H1 (cell line): ENCODE data around the gene RAG2. TPM values are rescaled to one million over a fixed set of nuclear protein-coding genes. Genes with fewer than 3 reads are reported as not detected.

Source experiments
- CTCF ChIA-PET: fragments of 300-600 bp; sonication (Branson Sonifier 250); formaldehyde crosslinking; loops from one replicate; lab custom pipeline; 2021; ENCODE audit not compliant: partially characterized antibody; lab: Charles Lee
- POLR2A ChIA-PET: fragments of 300-600 bp; sonication (Branson Sonifier 250); formaldehyde crosslinking; loops from one replicate; lab custom pipeline; 2021; ENCODE audit warnings: inconsistent platforms; ENCODE audit not compliant: partially characterized antibody; lab: Charles Lee
- DNase-seq, 2 experiments: peaks; one replicate each; pipeline versions ENCODE4 v3.0.0 to v3.0.0-alpha.2; 2010 to 2022; ENCODE audit warnings: low spot score in 2 of 2, low read depth in 1 of 2, mixed read lengths in 1 of 2
- FAIRE-seq: peaks from 2 replicates; lab custom pipeline; 2011; peaks lifted over from hg19 to GRCh38; lab: Jason Lieb, UNC
- H2AFZ ChIP-seq: 2 replicates; pipeline ENCODE4 v1.8.1; 2012; ENCODE audit warnings: low read length, inconsistent platforms
- H2AK5ac ChIP-seq: 2 replicates; pipeline ENCODE4 v1.6.1; 2013; ENCODE audit warnings: low read depth, low read length
- H2BK120ac ChIP-seq: replicated peaks from 2 replicates; pipeline ENCODE3; 2013; ENCODE audit warnings: low read depth, low read length, inconsistent platforms
- H2BK12ac ChIP-seq: 2 replicates; pipeline ENCODE4 v1.6.1; 2013; ENCODE audit warnings: low read depth, low read length
- H2BK15ac ChIP-seq: 2 replicates; pipeline ENCODE4 v1.6.1; 2013; ENCODE audit warnings: low read length
- H2BK20ac ChIP-seq: 2 replicates; pipeline ENCODE4 v1.6.1; 2013; ENCODE audit warnings: low read length
- H2BK5ac ChIP-seq: 2 replicates; pipeline ENCODE4 v1.6.1; 2013; ENCODE audit warnings: low read depth, low read length
- H3K14ac ChIP-seq: 2 replicates; pipeline ENCODE4 v1.6.1; 2013; ENCODE audit warnings: inconsistent platforms; ENCODE audit not compliant: insufficient read length
- H3K18ac ChIP-seq: 2 replicates; pipeline ENCODE4 v1.6.1; 2013; ENCODE audit warnings: low read length; ENCODE audit errors: extremely low read depth
- H3K23ac ChIP-seq: 2 replicates; pipeline ENCODE4 v1.6.1; 2013; ENCODE audit warnings: inconsistent platforms; ENCODE audit not compliant: insufficient read length
- H3K23me2 ChIP-seq: 2 replicates; pipeline ENCODE4 v1.6.1; 2013; ENCODE audit warnings: low read depth, low read length
- H3K27ac ChIP-seq: 2 replicates; pipeline ENCODE4 v1.6.1; 2011; ENCODE audit warnings: low read depth, low read length, inconsistent platforms
- H3K27me3 ChIP-seq, 4 experiments: replicated peaks in 1 of 4; 1 replicate in 1 of 4; 2 replicates in 3 of 4; pipeline versions ENCODE4 v1.6.1 to v1.8.1; 2011 to 2013; ENCODE audit warnings: low read length in 3 of 4, mild to moderate bottlenecking in 3 of 4, inconsistent platforms in 2 of 4, mixed read lengths in 2 of 4, moderate library complexity in 1 of 4; ENCODE audit not compliant: control insufficient read depth in 3 of 4, insufficient read depth in 3 of 4; ENCODE audit errors: extremely low read depth in 1 of 4
- H3K36me3 ChIP-seq, 4 experiments: 2 replicates each; pipeline versions ENCODE4 v1.6.1 to v1.8.1; 2011 to 2013; ENCODE audit warnings: mild to moderate bottlenecking in 4 of 4, low read length in 3 of 4, moderate library complexity in 2 of 4, control low read depth in 1 of 4, inconsistent platforms in 1 of 4; ENCODE audit not compliant: insufficient read depth in 4 of 4, control insufficient read depth in 2 of 4
- H3K4ac ChIP-seq: replicated peaks from 2 replicates; pipeline ENCODE3; 2013; ENCODE audit warnings: low read length, low read depth, mixed read lengths, inconsistent platforms; ENCODE audit not compliant: insufficient read length
- H3K4me1 ChIP-seq, 4 experiments: replicated peaks in 1 of 4; 1 replicate in 1 of 4; 2 replicates in 3 of 4; pipeline versions ENCODE4 v1.6.1 to v1.8.1; 2011 to 2013; ENCODE audit warnings: low read length in 3 of 4, inconsistent platforms in 2 of 4, mixed read lengths in 1 of 4; ENCODE audit not compliant: insufficient read depth in 4 of 4, control insufficient read depth in 3 of 4
- H3K4me2 ChIP-seq, 2 experiments: 2 replicates each; pipeline versions ENCODE4 v1.6.1 to v1.8.1; 2011 to 2013; ENCODE audit warnings: low read depth in 2 of 2, low read length in 2 of 2, control low read depth in 1 of 2, inconsistent platforms in 1 of 2, mild to moderate bottlenecking in 1 of 2; ENCODE audit not compliant: insufficient read depth in 1 of 2
- H3K4me3 ChIP-seq, 4 experiments: fragments of 200-600, 300-600 bp in 1 of 4; sonication (generic), shearing (Covaris generic), sonication (Bioruptor Twin) in 1 of 4; 2 replicates each; pipeline versions ENCODE4 v1.5.1 to v1.8.1; 2011 to 2016; ENCODE audit warnings: low read length in 4 of 4, low read depth in 3 of 4, control low read depth in 2 of 4, inconsistent platforms in 2 of 4, mild to moderate bottlenecking in 2 of 4, mixed read lengths in 1 of 4, moderate library complexity in 1 of 4; ENCODE audit not compliant: insufficient read depth in 2 of 4; ENCODE audit errors: extremely low read depth in 1 of 4
- H3K56ac ChIP-seq: replicated peaks from 2 replicates; pipeline ENCODE3; 2013; ENCODE audit warnings: low read depth, mild to moderate bottlenecking, mixed read lengths, low read length, inconsistent platforms; ENCODE audit not compliant: insufficient read length
- H3K79me1 ChIP-seq: 2 replicates; pipeline ENCODE4 v1.6.1; 2013; ENCODE audit warnings: low read depth, low read length, control low read depth
- H3K79me2 ChIP-seq, 2 experiments: 2 replicates each; pipeline versions ENCODE4 v1.6.1 to v1.8.1; 2012 to 2013; ENCODE audit warnings: low read length in 2 of 2, mild to moderate bottlenecking in 2 of 2, inconsistent platforms in 1 of 2; ENCODE audit not compliant: insufficient read depth in 2 of 2, control insufficient read depth in 1 of 2
- H3K9ac ChIP-seq, 4 experiments: replicated peaks in 1 of 4; 1 replicate in 1 of 4; 2 replicates in 3 of 4; pipeline versions ENCODE4 v1.6.1 to v1.8.1; 2011 to 2013; ENCODE audit warnings: low read depth in 3 of 4, low read length in 3 of 4, control low read depth in 2 of 4, mild to moderate bottlenecking in 2 of 4, moderate library complexity in 2 of 4, inconsistent platforms in 1 of 4; ENCODE audit errors: extremely low read depth in 1 of 4
- H3K9me3 ChIP-seq, 2 experiments: 2 replicates each; pipeline versions ENCODE4 v1.6.1 to v1.8.1; 2012 to 2013; ENCODE audit warnings: mild to moderate bottlenecking in 2 of 2, moderate library complexity in 2 of 2, control low read depth in 1 of 2, inconsistent platforms in 1 of 2, low read depth in 1 of 2, low read length in 1 of 2, mixed read lengths in 1 of 2; ENCODE audit not compliant: insufficient read depth in 2 of 2
- H4K20me1 ChIP-seq, 2 experiments: replicated peaks in 1 of 2; 2 replicates each; pipeline versions ENCODE3 to v1.8.1; 2011 to 2013; ENCODE audit warnings: inconsistent platforms in 2 of 2, low read length in 2 of 2, mild to moderate bottlenecking in 1 of 2; ENCODE audit not compliant: insufficient read depth in 2 of 2, control insufficient read depth in 1 of 2
- H4K5ac ChIP-seq: 2 replicates; pipeline ENCODE4 v1.6.1; 2013; ENCODE audit warnings: low read length, low read depth, mixed read lengths, inconsistent platforms; ENCODE audit not compliant: insufficient read length
- H4K8ac ChIP-seq: 2 replicates; pipeline ENCODE4 v1.8.0; 2013; ENCODE audit warnings: mild to moderate bottlenecking, moderate library complexity, low read length, inconsistent platforms; ENCODE audit not compliant: insufficient read depth; ENCODE audit errors: extremely low read depth
- H4K91ac ChIP-seq: replicated peaks from 2 replicates; pipeline ENCODE3; 2013; ENCODE audit warnings: low read length, mixed read lengths, inconsistent platforms; ENCODE audit not compliant: insufficient read length
- BRCA1 ChIP-seq: IDR thresholded peaks from 2 replicates; pipeline ENCODE4 v1.6.1; 2012; ENCODE audit warnings: low read depth, low read length, improper control_type of control experiment
- CBX5 ChIP-seq: fragments of 300-800, 300-1000 bp; sonication (generic); IDR thresholded peaks from 2 replicates; pipeline ENCODE4 v1.7.1; 2016; ENCODE audit warnings: antibody characterized with exemption, low read length, low read depth
- CEBPB ChIP-seq: IDR thresholded peaks from 2 replicates; pipeline ENCODE4 v1.6.1; 2012; ENCODE audit warnings: low read depth, low read length
- CHD1 ChIP-seq: IDR thresholded peaks from 2 replicates; pipeline ENCODE4 v1.6.1; 2012; ENCODE audit warnings: low read depth, low read length, improper control_type of control experiment
- HDAC6 ChIP-seq: IDR thresholded peaks from one replicate; pipeline ENCODE4 v1.7.1; 2012; ENCODE audit warnings: low read depth, mild to moderate bottlenecking, inconsistent platforms, low read length, moderate library complexity
- JUND ChIP-seq: IDR thresholded peaks from 2 replicates; pipeline ENCODE4 v1.6.1; 2011; ENCODE audit warnings: mild to moderate bottlenecking, improper control_type of control experiment, low read length
- KDM4A ChIP-seq: IDR thresholded peaks from one replicate; pipeline ENCODE4 v1.7.1; 2012; ENCODE audit warnings: low read depth, mild to moderate bottlenecking, moderate library complexity, low read length, inconsistent platforms; ENCODE audit not compliant: severe bottlenecking
- KDM5A ChIP-seq: fragments of 200-600 bp; IDR thresholded peaks from 2 replicates; pipeline ENCODE4 v1.7.1; 2012; ENCODE audit warnings: mild to moderate bottlenecking, low read length, inconsistent platforms, mixed read lengths
- MAFK ChIP-seq: IDR thresholded peaks from 2 replicates; pipeline ENCODE4 v1.6.1; 2012; ENCODE audit warnings: low read depth, mild to moderate bottlenecking, improper control_type of control experiment, low read length
- NANOG ChIP-seq: IDR thresholded peaks from 2 replicates; pipeline ENCODE4 v1.6.1; 2011; ENCODE audit warnings: low read length, low read depth, mild to moderate bottlenecking, inconsistent platforms; ENCODE audit not compliant: insufficient read depth, poor library complexity, severe bottlenecking
- POU5F1 ChIP-seq: IDR thresholded peaks from 2 replicates; pipeline ENCODE4 v1.6.1; 2011; ENCODE audit warnings: low read depth, mild to moderate bottlenecking, low read length, moderate library complexity
- SAP30 ChIP-seq: fragments of 300-600 bp; sonication (generic); IDR thresholded peaks from 2 replicates; pipeline ENCODE4 v1.7.1; 2012; ENCODE audit warnings: low read length, moderate library complexity, mild to moderate bottlenecking, inconsistent platforms; ENCODE audit not compliant: insufficient read depth, insufficient replicate concordance
- SRF ChIP-seq: IDR thresholded peaks from 2 replicates; pipeline ENCODE4 v1.6.1; 2011; ENCODE audit warnings: mild to moderate bottlenecking, low read depth, low read length, moderate library complexity
- TAF7 ChIP-seq: optimal IDR thresholded peaks from 2 replicates; pipeline ENCODE3; 2011; ENCODE audit warnings: low read depth, mild to moderate bottlenecking, inconsistent platforms, low read length, moderate library complexity, borderline replicate concordance
- TBP ChIP-seq: IDR thresholded peaks from 2 replicates; pipeline ENCODE4 v1.6.1; 2011; ENCODE audit warnings: low read depth, low read length, improper control_type of control experiment
- TCF12 ChIP-seq: IDR thresholded peaks from 2 replicates; pipeline ENCODE4 v1.6.1; 2011; ENCODE audit warnings: low read depth, mild to moderate bottlenecking, low read length
- WGBS, 2 experiments: shearing (Covaris generic) in 1 of 2; methylation state at CpG; one replicate each; pipeline versions ENCODE4 v1.1.6 to v1.1.7; 2013 to 2015; ENCODE audit warnings: low lambda C conversion rate in 2 of 2, mixed read lengths in 2 of 2, inconsistent platforms in 1 of 2, low coverage in 1 of 2, missing lambda C conversion rate in 1 of 2; ENCODE audit not compliant: insufficient replicate concordance in 2 of 2, insufficient coverage in 1 of 2, insufficient read length in 1 of 2; ENCODE audit errors: extremely low coverage in 1 of 2, missing lambda C conversion rate in 1 of 2; 5-methylcytosine and 5-hydroxymethylcytosine counted together
- polyA plus RNA-seq, 7 experiments: library from polyadenylated mRNA; depleted of rRNA in 3 of 7; stranded (reverse) in 5 of 7; unstranded in 2 of 7; fragments of >200 nt in 5 of 7; fragments of 200-250 nt in 2 of 7; gene quantifications; 1 replicate in 5 of 7; 2 replicates in 1 of 7; 4 replicates in 1 of 7; pipeline versions ENCODE4 v1.2.1 to v1.2.3, GENCODE V29; 2011 to 2013; ENCODE audit warnings: missing spikeins in 2 of 7, mixed read lengths in 2 of 7
- total RNA-seq: library from RNA; stranded (reverse); fragmentation: NEBNext Ultra II Directional; extraction: Animal tissue kit (Norgen Biotek cat#: 25700); gene quantifications from 2 replicates; pipeline ENCODE4 v1.2.1, GENCODE V29; 2021

RAG2 gene
- total and polyA plus RNA-seq, 2 of the 8 experiments (the other 6 are each of a cell fraction or from before 2014, with no cell fraction given) = not detected

DNA sequence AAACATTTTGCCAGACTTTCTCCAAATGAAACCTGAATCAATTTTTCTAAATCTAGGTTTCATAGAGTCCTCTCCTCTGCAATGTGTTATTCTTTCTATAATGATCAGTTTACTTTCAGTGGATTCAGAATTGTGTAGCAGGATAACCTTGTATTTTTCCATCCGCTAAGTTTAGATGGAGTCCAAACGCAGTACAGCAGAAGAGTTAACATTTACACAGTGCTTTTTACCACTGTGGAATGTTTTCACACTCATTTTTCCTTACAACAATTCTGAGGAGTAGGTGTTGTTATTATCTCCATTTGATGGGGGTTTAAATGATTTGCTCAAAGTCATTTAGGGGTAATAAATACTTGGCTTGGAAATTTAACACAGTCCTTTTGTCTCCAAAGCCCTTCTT lies 20.7 kb downstream of the RAG2 start:
- H3K4me2 ChIP-seq = no peak overlapping the region
- H3K9ac ChIP-seq = no peak overlapping the region
- no peak overlapping the region for H3K56ac ChIP-seq
- no peak overlapping the region for H3K27ac ChIP-seq
- no peak overlapping the region for H2AK5ac ChIP-seq
- H2BK12ac ChIP-seq = no peak overlapping the region
- H3K14ac ChIP-seq = no peak overlapping the region
- H3K79me2 ChIP-seq = no peaks in the 10 kb centered on the region
- CTCF ChIA-PET = interaction anchor here (0.9 to 6.1 kb wide), 4 partner anchors 11 to 170 kb away, joined by 3 to 45 read pairs (median 18); no protein-coding TSS in a partner anchor
- no peak overlapping the region for H3K18ac ChIP-seq
- no peaks in the 10 kb centered on the region for H3K4me1 ChIP-seq
- no peak overlapping the region for H4K91ac ChIP-seq
- no peak overlapping the region for H4K8ac ChIP-seq
- no peaks in the 10 kb centered on the region for H3K27me3 ChIP-seq
- no peaks in the 10 kb centered on the region for H3K23me2 ChIP-seq
- no peaks in the 10 kb centered on the region for H3K36me3 ChIP-seq
- no peak overlapping the region for H2BK5ac ChIP-seq
- DNase-seq (no peak), FAIRE-seq (no peak)
- no peak overlapping the region for H2BK20ac ChIP-seq
- H3K4me3 ChIP-seq = no peak overlapping the region
- no peaks in the 10 kb centered on the region for H3K79me1 ChIP-seq
- peaks cover 16 to 21% of the 10 kb centered on the region in 2 experiments for H3K9me3 ChIP-seq
- no peak overlapping the region for H4K5ac ChIP-seq
- H2BK15ac ChIP-seq = no peak overlapping the region
- H2AFZ ChIP-seq = no peak overlapping the region
- WGBS, 2 experiments = 93% methylated on average over 2 of the region's 2 CpGs; no CpG with 5 or more reads in 1 of the 2 experiments
- POLR2A ChIA-PET = no interaction called here
- H3K23ac ChIP-seq = no peak overlapping the region
- no peak overlapping the region for H3K4ac ChIP-seq
- H2BK120ac ChIP-seq = no peak overlapping the region
- H4K20me1 ChIP-seq = no peaks in the 10 kb centered on the region
- TF ChIP-seq KDM4A (no peak), SAP30 (no peak), CEBPB (no peak), HDAC6 (no peak), BRCA1 (no peak), MAFK (no peak), POU5F1 (no peak), KDM5A (no peak), TCF12 (no peak), NANOG (no peak), CHD1 (no peak), TBP (no peak), SRF (no peak), JUND (no peak), TAF7 (no peak), CBX5 (no peak)
